Stimulated activated CD4-positive, alpha-beta T cell treated with anti-CD3 and anti-CD28 coated beads, Interleukin-4, amount 100 ng/mL, for 24 hours (primary cell): ENCODE measurements around the gene RNF144A.
"Not testable (repeated sequence)": the region's sequence is repeated elsewhere in the genome, so short reads cannot be mapped to it uniquely, and the experiment has no call there.

Experiments used
- DNase-seq: peaks from one replicate; pipeline ENCODE4 v3.0.0-alpha.2; 2020

Gene RNF144A

DNA sequence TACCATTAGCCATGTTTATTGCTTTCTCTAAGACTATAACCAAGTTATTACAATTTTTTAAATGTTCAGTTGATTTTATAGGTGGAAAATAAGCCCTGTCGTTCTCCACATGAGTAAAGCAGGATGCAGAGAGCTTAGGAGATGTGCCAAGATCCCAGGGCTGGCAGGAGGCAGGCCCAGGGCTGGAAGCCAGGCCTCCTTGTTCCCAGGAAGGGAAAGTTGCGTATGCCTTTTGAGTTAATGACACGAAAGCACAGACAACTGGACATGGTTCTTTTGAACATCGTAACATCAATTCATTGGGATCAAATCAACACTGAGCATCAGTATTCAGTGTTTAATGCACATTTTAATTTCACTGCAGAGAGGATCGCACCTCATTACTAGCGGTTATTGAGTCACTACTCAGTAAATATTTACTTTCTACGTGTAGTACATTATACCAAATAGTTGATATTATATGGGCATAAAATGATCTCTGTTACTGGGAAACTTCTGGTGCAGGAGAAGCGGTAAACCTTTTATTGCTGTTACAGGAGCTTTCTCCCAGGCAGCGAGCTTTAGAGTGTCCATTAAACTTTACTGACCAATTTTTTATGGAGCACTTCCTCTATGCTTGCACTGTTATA, 60.0 kb downstream of the RNF144A start:
- no peak for DNase-seq

DNA sequence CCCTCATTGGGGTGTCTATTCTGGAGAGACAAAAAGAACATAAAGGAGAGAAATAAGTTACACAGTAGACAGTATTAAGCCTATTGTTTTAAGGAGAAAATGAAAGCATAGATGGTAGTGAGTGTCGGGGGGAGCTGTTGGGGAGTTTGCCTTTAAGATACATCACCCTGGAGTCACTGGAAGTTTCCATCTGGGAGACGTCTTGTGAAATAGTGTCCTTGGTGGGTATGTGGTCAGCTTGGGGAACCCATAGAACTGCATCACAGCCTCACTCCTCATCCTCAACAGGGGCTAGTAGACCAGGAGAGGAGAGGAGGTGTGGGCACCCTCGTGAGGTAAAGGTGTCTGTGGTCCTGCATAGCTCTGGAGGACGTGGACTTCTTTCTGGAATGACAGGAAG, 60.6 kb downstream of the RNF144A start:
- DNase-seq, result no peak

DNA sequence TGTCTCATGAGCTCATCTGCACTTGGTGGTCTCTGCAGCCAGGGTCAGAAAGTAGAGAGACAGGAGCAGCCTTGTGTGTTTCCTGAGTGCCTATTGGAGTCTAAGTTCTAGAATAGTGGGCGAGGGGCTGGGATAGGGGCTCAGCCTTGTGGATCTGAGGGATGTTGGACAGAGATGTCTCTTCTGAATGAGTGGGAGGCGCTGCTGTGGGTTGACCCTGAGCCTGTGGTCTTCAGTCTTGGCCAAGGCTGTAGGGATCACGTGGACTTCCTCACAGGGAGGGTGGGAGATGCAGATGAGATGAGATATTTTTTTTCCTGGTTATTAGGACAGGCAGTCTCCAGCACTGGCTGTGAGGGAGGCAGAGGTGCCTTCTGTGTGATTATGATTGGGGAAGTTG, 61.8 kb downstream of the RNF144A start:
- DNase-seq, result no peak

DNA sequence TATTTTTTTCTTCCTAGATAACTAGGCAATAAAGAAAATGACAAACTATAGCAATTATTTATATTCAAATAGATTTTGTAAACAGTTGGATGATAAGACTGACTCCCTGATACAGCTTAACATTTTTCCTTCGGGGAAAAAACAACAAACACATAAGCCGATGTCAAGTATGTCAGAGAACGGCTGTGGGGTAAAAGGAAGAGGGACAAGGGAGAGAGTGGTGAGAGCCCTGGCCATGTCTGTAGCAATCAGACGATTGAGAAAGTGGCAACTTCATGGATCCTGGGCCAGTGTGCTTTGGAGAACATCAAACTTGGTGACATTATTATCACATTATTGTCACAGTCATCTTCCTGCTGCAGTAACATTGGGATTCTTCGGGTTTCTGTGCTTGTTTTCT, 65.2 kb downstream of the RNF144A start:
- no peak for DNase-seq

DNA sequence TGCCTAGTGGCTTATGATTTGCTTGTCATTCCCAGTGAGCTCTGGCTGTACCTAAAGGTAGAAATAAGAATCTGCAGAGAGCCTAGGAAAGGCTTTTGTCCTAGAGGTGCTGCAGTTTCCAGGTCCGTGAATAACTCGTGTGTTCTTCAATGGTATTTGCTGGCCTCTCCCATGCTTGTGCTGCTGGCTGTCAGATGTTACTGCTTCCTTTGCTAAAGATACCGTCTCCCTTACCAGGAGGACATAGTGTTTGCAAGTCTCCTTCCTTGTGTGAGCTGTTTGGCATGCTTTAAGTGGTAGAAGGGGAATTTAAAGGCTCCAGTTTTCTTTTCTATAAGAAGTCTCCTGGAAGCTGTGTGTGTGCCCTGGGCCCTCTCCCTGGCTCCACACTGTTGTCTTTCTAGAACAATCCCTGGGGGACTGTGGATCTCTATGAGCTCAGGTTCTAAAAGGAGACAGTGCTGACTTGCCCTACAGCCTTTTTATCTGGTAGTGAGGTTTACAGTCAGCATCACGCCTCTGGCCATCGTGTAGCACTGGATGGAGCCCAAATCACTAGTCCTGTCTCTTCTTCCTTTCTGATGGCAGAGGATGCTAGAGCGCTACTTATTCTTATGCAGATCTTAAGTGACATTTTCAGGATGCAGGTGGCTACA, 65.8 kb downstream of the RNF144A start:
- DNase-seq, result no peak

DNA sequence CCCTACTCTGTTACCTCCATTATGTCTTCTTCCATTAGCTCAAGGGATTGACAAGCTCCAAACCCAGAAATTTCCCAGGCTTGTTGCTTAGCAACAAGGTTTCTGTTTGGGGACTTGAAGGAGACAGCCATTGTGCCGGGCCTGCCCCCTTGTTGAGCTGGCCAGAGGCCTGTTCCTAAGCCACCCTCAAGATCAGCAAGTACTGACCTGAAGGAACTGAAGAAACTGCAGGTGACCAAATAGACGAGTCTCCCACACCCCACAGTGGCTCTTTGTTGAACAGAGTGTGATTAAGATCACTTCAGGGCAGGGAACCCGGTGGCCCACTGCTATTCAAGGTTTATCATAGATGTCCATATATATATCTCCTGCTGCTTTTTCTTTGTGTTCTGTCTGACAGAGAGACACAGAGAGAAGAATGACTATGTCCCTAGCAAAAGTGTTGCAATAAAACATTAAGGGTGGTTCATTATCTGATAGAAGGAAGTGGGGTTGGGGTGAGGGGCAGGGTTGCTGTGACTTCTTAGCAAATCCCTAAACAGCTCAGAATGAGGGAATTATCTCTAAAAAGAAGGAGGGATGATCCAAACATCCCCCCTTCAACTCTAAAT, 69.2 kb downstream of the RNF144A start:
- no peak for DNase-seq

DNA sequence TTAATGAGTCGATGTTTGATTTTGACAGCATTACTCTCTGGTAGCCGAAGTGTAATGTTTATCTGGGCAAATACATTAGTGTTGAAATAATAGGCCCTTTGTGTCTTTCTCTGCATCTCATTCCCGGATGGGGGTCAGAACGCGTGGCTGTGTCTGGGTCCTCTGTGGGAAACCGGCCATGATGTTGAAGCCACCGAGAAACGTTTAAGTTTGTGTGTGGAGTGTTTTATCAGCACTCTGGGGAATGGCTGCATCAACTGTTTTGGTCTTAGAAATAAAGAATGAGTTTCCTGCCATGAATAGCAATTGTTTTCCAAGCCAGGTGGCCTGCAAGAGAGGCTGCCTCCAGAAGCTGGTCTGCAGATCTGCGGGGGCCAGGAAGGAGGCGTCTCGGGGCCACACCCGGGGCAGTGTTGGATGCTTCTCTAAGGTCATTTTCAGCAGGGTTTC, 69.7 kb downstream of the RNF144A start:
- DNase-seq, result no peak

DNA sequence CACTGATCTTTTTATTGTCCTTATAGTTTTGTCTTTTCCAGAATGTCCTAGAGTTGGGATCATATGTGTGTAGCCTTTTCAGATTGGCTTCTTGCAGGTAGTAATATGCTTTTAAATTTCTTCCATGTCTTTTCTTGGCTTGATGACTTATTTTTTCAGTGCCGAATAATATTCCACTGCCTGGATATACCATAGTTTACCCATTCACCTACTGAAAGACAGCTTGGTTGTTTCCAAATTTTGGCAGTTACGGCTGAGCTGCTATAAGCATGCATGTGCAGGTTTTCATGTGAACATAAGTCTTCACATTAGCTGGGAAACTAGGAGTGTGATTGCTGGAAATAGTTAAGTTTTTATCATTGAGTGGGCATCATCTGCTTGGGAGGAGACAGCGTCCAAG, 73.7 kb downstream of the RNF144A start:
- DNase-seq, result no peak

DNA sequence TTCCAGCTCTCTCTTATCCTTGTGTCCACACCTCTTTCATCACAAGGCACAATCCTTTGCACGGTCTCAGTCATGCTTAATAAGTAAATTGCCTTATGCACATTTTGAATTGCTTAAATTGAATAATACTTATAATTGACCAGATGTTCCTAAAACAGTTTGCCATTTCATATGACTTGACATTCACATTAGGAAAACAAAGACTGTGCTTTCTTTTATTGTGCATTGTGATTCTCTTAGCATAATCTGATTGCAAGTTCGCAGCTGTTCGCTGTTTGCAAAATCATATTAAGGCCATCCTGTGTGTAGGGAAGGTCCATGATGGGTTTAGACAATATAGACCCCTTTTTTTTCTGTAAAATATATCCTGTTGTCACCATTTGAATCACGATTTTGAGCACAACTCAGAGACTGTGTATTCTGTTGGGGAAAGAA, 75.6 kb downstream of the RNF144A start:
- DNase-seq, result no peak

DNA sequence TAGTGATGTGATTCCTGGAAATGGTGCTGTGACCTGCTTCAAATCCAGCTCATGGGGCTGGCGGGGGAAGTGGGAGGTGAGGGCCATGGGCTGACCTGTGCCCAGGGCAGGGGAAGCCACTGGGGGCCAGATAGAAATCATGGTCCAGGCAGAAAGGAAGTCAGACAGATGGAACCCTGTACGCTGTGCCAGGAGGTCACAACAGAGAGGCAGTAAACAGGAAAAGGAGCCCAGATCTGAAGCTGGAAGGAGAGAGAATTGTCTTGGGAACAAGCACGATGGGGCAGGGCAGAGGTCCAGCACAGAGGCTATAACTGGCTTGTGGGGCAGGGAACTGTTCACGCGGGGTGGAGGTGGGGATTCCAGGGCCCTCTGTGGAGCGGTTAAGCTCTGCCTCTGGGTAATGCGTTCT, 76.0 kb downstream of the RNF144A start:
- no peak for DNase-seq

DNA sequence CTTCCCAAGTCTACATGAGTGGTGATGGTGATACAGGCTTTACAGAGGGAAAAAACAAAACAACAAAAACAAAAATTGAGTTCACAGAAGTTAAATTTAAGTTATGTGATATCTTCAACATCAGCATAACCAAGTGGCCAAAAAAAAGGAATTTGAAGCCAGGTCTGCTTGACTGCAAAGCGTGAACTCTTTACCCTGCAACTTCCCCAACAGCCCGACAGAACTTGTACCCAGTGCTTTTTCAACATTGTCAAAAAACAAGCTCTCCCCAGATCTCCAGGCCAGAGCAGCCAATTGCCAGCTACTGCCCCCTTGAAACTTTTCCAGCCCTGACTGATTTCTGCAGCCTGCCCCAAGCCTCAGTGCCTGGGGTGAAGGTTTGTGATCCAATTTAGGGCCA, 76.7 kb downstream of the RNF144A start:
- DNase-seq, result no peak

DNA sequence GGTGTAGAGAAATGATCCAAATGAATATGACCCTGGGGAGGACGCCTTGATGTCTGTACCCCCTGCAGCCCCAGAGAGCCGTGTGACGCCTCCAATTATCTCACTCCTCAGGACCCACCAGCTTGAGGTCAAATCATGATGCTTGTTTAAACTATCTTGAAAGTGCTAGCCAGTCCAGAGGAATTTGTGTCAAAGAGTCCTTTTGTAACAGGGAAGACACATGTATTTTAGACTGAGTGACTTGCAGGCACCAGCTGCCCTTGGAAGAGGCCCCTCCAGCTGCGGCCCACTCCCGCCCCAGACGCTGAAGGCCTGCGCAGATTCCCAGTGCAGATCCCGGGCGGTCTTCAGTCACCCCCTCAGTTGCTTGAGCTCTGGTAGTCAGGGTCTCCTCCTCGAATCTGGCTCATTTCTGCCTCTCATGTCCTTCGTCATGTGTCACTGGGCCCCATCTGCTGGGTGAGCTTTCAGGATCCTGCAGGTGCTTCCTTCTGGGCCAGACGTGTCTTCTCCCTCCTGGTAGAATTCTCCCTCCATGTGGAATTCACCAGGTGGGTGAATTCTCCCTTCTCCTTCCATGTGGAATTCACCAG, 77.4 kb downstream of the RNF144A start:
- no peak for DNase-seq

DNA sequence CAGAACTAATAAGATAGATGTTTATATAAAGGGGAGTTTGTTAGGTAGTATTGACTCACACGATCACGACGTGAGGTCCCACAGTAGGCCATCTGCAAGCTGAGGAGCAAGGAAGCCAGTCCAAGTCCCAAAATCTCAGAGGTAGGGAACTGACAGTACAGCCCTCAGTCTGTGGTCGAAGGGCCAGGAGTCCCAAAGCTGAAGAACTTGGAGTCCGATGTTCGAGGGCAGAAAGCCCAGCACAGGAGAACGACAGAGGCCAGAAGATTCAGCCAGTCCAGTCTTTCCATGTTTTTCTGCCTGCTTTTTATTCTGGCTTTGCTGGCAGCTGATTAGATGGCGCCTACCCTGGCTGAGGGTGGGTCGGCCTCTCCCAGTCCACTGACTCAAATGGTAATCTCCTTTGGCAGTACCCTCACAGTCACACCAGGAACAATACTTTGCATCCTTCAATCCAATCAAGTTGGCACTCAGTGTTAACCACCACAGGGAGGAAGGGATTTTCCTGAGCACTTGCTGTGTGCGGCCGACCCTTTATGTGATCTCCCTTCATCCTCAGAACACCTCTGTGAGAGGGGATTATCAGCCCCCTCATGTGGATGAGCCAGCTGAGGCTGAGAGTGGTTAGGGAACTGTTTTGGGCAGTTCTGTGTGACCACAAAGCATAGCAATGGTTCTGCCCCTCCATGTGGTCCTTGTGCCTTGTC, 78.3 kb downstream of the RNF144A start:
- DNase-seq, result no peak

DNA sequence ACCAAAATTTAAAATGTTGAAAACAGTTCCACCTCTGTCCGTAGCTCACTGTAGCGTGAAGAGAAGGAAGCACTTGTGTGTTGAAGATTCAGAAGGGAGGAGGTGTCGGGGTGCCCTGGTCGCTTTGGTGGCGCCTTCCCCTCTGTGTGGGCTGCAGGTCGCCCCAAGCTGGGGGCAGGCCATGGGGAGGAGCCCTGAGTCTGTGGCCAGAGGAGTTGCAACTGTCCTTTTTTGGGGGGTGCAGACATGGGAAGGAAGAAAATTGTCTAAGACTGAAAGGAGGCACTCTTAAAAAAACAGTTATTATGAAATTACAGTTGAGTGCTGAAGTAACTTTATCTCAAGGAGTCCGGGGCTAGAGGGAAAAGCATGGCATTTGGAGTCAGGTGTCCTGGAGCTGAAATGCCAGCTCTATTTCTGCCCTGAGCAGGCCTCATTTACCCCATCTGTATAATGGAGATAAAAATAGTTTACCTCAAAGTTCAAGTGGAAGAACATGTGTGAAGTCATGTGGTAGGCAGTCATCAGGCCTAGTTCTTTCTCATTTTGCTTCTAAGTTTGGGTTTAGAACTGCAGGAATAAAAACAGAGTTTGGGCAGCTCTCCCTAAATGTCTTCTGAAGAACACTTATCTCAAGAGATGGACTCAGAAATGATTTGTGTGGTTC, 82.1 kb downstream of the RNF144A start:
- no peak for DNase-seq

DNA sequence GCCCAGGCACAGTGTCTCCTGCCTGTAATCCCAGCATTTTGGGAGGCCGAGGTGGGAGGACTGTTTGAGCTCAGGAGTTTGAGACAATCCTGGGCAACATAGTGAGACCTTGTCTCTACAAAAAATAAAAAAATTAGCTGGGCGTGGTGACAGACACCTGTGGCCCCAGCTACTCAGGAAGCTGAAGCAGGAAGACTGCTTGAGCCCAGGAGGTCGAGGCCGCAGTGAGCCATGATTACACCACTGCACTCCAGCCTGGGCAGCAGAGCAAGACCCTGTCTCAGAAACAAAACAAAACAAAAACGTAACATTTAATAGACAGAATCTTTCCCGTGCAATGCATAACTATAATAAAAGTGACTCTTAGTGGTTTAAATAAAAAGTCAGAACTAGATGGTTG, 84.2 kb downstream of the RNF144A start:
- not testable (repeated sequence) for DNase-seq

DNA sequence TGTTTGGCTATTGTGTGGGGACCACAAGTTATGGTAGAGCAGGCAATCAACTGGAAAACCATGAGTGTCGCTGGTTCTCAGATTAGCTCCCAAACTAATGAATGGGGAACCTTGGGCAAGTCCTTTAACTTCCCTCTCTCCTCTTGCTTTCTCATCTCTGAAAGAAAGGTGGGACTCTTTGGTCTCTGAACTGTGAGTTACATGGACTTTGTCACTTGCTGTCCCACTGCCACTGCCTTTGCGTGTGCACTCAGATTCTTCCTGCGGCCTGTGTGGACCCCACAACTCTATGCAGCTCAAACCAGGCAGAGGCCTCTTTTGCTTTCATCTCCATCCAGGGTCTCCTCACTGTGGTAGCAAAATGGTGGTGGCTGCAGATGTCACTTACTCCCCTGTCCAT, 86.7 kb downstream of the RNF144A start:
- DNase-seq, result no peak

DNA sequence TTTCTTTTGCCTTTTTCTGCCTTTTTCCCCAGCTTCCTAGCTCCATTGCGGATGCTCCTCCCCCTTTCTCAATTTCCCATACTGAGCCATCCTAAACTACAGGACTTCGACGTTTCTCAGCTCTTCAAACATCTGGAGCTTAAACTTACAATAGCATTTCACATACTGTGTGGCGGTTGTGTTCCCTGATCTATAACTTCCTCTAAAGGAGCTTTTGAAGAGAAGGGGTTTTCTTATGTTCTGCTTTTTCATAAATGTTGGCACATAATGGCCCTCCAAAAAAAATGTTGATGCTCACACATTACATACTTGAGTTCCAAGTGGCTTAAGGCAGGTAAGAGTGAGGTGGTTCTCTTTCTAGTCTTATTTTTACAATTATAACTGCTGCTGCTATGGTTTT, 87.4 kb downstream of the RNF144A start:
- no peak for DNase-seq

DNA sequence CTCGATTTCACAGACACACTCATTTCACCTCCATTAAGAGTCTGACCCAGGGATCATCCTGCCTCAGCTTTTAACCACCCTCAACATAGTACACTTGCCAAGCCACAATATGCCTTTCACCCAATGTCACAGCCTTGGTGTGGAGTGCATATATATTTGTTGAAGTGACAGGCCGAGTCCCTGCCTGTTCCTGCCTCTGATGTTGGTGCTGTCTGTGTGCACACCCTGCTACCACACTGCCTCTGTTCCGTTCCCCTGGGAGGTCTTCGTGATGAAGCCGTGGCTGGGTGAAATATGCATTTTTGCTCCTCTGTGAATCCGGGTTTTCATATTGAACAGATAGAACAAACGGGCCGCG, 90.3 kb downstream of the RNF144A start:
- DNase-seq, result no peak

DNA sequence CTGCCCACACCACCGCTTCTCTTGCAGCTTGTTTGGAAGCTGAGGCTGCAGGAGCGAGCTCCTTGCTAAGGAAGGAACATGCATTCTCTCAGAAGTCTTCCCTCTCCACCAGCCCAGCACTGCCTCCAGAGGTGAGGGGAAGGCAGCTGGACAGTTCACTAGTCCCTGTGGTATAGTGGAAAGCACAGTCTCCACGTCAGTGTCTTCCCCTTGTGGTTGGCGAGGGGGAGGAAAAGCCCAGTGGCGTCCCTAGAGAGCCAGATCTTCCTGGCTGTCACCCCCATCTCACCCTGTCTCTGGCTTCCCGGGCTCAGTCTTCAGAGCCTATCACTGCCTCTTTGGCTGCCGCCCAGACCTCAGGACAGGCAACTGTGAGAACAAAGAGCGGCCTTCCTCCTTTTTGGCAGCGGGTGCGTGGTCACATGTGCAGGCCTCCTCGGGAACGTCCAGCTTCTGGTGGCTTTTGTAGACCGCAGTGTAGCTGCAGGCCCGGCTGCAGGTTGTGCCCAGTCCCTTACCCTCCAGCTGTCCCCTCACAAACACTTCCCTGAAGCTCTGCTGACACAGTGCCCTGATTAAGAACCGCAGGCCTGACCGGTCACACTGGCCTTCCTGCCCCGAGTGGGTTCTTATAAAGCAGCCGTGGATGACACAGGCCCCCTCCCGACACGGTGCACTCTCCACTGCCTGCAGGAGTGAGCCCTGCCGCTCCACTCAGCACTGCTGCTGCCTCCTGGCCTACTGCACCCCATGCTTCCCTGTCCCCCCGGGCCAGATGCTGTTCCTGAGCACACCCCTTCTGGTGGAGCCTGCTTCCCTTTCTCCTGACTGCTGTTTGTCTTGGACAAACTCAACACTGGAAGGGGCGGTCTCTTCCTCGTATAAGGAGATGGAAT, 90.9 kb downstream of the RNF144A start:
- no peak for DNase-seq

DNA sequence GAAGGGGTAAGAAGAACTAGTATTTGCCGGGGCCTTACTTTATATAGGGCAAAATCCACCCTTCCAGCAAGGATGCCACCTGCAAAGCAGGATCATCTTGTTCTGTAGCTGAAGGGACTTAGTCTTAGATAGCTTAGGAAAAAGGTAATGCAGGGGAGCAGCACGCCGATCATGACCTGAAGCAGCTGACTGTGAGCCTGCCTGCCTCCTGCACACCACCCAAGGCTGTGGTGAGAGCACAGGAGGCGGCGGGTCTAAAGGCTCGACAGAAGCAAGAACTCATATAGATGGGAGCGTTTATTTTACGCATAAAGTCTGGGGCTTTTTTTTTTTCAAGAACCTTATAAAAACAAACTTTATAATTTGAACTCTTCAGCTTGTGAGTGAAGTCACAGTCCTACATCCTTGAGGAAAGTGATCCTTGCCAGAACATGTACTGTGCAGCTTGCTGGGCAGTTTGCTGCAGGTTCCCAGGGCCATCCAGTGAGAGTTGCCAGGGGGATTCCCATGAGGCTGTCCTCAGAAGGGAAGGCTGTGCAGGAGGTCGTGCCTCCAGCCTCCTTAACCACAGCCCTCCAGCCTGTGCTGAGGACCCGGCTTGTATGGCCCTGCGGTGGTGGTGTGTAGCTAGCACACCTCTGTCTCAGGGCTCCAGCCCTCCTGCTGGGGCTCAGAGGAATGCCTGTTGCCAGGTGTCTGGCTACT, 92.1 kb downstream of the RNF144A start:
- no peak for DNase-seq

DNA sequence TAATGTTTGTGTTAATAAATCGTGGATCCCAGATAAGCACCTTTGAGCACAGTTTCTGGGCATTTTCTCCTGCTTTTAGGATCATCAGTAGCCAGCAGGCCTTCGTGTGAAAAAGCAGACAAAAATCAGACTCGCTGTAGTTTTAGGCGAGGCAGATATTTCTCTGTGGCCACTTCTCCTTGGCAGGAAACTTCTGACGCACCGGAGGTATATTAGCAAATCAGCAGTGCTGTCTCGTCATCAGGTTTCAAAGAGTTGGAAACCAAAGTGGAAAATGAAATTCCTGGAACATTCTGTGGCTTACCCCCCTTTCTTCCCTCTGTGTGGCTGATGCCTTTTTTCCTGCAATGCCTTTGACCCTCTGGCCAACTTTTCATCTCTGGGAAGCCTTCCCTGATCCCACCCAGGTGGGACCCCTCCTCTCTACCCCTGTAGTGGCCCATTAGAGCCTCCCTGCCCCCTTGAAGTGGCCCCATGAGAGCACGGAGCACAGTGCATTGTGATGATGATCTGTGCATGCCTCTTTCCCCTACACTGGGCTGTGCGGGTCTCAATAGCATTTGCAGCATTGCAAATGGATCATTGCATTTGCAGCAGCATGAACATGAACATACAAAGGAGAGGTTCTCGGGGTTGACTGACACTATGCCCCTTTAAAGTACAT, 93.3 kb downstream of the RNF144A start:
- no peak for DNase-seq
